GM12875 (cell line): ENCODE data around the gene SPACA1.

ENCODE experiments used
- H3K4me3 ChIP-seq: one replicate; pipeline ENCODE4 v1.5.1; 2011; ENCODE audit warnings: low read depth, low read length, control low read depth
- CTCF ChIP-seq: IDR thresholded peaks from 2 replicates; pipeline ENCODE4 v1.5.1; 2011; ENCODE audit warnings: low read depth, mild to moderate bottlenecking, control low read depth, inconsistent platforms, low read length, moderate library complexity, borderline replicate concordance; ENCODE audit not compliant: insufficient read depth

Gene SPACA1

DNA sequence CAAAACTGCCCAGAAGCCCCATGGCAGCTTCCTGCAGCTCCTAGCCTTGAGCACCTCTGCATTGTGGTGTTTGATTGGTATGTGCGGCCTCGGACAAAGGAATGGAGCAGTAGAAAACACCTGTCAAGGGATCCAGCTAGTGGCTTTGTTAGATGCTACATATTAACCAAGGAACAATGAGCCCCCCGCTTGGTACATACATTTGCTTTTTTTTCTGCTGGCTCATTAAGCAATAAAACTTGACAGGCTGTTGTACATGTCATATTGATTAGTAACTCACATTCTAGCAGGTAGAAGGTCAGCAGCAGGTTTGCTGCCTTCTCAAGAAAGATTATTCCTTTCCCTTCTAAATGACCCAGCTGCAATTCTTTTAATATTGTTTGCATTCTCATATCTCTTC, 937 bp downstream of the SPACA1 start:
- TF ChIP-seq CTCF = no peak
- no peak overlapping the region for H3K4me3 ChIP-seq

DNA sequence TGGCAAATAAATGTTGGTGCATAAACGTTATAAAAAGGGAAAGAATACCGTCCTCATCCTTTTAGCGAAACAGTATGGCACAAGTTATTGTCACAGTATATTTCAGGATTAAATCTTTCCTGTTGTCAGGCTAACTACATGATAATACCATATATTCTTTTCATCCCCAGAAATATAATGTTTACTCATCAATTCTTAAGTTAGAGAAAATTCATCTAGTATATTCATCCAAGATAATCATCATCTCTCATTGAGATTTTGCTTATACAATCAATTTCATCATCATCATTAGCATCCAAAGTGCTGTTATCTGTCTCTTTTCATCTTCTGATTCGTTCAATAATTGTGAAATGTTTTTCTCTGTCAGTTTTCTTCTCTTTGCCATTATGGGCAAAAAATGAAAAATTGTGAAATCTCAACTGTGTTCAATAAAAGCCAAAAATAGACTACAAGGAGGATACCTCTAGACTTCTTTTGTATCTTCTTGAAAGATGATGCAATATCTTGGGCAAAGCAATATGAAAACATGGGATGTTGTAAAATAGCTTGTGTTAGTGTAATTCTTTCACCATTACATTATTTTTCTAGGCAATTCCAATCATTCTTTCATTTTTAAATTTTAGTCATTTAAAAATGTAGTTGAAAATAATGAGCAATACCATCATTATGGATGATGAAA, 2.6 kb downstream of the SPACA1 start:
- no peak for TF ChIP-seq CTCF
- no peak overlapping the region for H3K4me3 ChIP-seq

GRCh38 chr6:88059191-88059590, 11.6 kb downstream of the SPACA1 start:
- TF ChIP-seq CTCF = no peak
- H3K4me3 ChIP-seq = no peak overlapping the region

DNA sequence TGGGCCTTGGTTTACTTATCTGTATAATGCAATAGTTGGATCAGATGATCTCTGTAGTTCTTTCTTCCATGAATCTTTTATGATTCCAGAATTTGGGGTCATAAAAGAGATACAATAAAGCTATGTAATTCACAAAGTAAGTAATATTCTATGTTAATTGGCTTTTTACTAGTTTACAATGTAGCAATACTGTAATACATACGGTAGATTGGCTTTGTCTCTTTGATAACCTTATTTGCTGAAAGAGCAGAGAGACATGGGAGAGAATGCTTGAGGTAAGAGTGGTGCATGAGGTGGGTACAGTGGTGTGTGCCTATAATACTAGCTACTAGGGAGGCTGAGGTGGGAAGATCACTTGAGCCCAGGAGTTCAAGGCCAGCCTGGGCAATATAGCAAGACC, 14.7 kb downstream of the SPACA1 start:
- H3K4me3 ChIP-seq = no peak overlapping the region
- no peak for TF ChIP-seq CTCF

GRCh38 chr6:88072462-88072861, 24.8 kb downstream of the SPACA1 start:
- no peak for TF ChIP-seq CTCF
- no peak overlapping the region for H3K4me3 ChIP-seq

DNA sequence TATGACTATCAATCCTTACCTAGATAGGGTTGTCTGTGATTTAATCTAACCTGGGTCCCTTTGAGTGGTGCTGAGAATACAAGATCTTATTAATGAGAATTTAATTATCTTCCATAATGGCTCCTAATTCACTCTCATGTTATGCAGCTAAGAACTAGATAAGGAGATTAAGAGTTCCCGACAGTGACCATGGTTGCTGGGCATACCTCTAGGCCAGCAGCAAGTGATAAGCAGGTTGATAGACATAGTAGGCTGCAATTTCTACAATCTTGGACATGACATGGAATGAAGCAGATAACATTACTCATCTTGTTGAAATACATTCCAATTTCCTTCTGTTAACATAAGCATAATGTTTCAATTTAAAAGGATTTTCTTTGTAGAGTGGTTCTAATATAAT, 27.1 kb downstream of the SPACA1 start:
- no peak for TF ChIP-seq CTCF
- no peak overlapping the region for H3K4me3 ChIP-seq

DNA sequence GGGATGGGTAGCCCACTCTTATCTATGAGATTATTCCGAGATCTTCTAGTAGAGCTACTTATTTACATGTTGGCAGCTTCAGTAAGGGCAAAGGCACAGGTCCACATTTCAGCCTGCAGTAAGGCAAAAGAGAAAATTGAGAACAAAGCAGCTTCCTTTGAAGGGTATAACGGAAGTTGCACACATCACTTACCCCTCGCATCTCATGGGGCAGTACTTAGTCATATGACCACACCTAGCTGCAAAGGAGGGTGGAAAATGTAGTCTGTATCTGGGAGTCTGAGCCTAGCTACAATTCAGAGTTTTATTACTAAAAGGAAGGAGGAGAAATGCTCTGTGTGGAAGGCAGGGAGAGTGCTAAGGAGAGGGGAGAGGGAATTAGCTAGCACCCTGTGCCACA, 29.7 kb downstream of the SPACA1 start:
- no peak for TF ChIP-seq CTCF
- H3K4me3 ChIP-seq = no peak overlapping the region
